Keratinocyte (primary cell): ENCODE results near the gene DNAJC12. TPM values are rescaled to one million over a fixed set of nuclear protein-coding genes. Genes with fewer than 3 reads are reported as not detected.

Source experiments
- DNase-seq: peaks from one replicate; pipeline ENCODE4 v3.0.0-alpha.2; 2011; ENCODE audit warnings: low read depth, missing footprints, low spot score
- FAIRE-seq: peaks from 2 replicates; lab custom pipeline; 2011; peaks lifted over from hg19 to GRCh38; lab: Jason Lieb, UNC
- H2AFZ ChIP-seq: 2 replicates; pipeline ENCODE4 v1.6.0; 2012; ENCODE audit warnings: low read length, control low read depth, inconsistent platforms; ENCODE audit not compliant: control insufficient read depth
- H3K27ac ChIP-seq: 2 replicates; pipeline ENCODE4 v1.5.1; 2011; ENCODE audit warnings: low read length; ENCODE audit not compliant: control insufficient read depth, insufficient read depth
- H3K27me3 ChIP-seq: 3 replicates; pipeline ENCODE4 v1.6.0; 2011; ENCODE audit warnings: low read length; ENCODE audit not compliant: control insufficient read depth, insufficient read depth; ENCODE audit errors: extremely low read depth
- H3K36me3 ChIP-seq, 2 experiments: 2 replicates in 1 of 2; 3 replicates in 1 of 2; pipeline ENCODE4 v1.5.1; 2011; ENCODE audit warnings: low read length in 2 of 2, mild to moderate bottlenecking in 1 of 2; ENCODE audit not compliant: control insufficient read depth in 2 of 2, insufficient read depth in 2 of 2; ENCODE audit errors: extremely low read depth in 1 of 2
- H3K4me1 ChIP-seq: 3 replicates; pipeline ENCODE4 v1.5.1; 2011; ENCODE audit warnings: low read length; ENCODE audit not compliant: control insufficient read depth, insufficient read depth; ENCODE audit errors: extremely low read depth
- H3K4me2 ChIP-seq: 3 replicates; pipeline ENCODE4 v1.6.0; 2011; ENCODE audit warnings: low read depth, low read length; ENCODE audit not compliant: control insufficient read depth, insufficient read depth; ENCODE audit errors: extremely low read depth
- H3K4me3 ChIP-seq, 3 experiments: fragments of 200-600 bp in 1 of 3; sonication (generic) in 1 of 3; 2 replicates in 2 of 3; 3 replicates in 1 of 3; pipeline ENCODE4 v1.5.1; 2011 to 2016; ENCODE audit warnings: low read length in 3 of 3, mild to moderate bottlenecking in 3 of 3, control low read depth in 2 of 3, inconsistent platforms in 1 of 3, low read depth in 1 of 3, mixed read lengths in 1 of 3, mixed run types in 1 of 3, moderate library complexity in 1 of 3; ENCODE audit not compliant: control insufficient read depth in 2 of 3, insufficient read depth in 2 of 3; ENCODE audit errors: extremely low read depth in 1 of 3
- H3K79me2 ChIP-seq: 2 replicates; pipeline ENCODE4 v1.6.0; 2012; ENCODE audit warnings: low read length; ENCODE audit not compliant: control insufficient read depth, insufficient read depth
- H3K9ac ChIP-seq: 3 replicates; pipeline ENCODE4 v1.6.0; 2011; ENCODE audit warnings: low read length; ENCODE audit not compliant: control insufficient read depth, insufficient read depth; ENCODE audit errors: extremely low read depth
- H3K9me1 ChIP-seq: 3 replicates; pipeline ENCODE4 v1.6.0; 2011; ENCODE audit warnings: low read length; ENCODE audit not compliant: control insufficient read depth, insufficient read depth; ENCODE audit errors: extremely low read depth
- H3K9me3 ChIP-seq: 2 replicates; pipeline ENCODE4 v1.5.1; 2012; ENCODE audit warnings: low read depth, low read length; ENCODE audit not compliant: control insufficient read depth
- H4K20me1 ChIP-seq: 3 replicates; pipeline ENCODE4 v1.6.0; 2011; ENCODE audit warnings: low read length; ENCODE audit not compliant: control insufficient read depth, insufficient read depth; ENCODE audit errors: extremely low read depth
- EZH2 ChIP-seq: IDR thresholded peaks from one replicate; pipeline ENCODE4 v1.6.1; 2012; ENCODE audit warnings: inconsistent platforms, mild to moderate bottlenecking, low read length, moderate library complexity
- dilution Hi-C: fragments of 300-500 bp; cut with MboI; formaldehyde crosslinking; loops from one replicate; pipeline ENCODE4 v1.7.0; 2020; ENCODE audit warnings: low sequenced_read_pairs; ENCODE audit not compliant: extremely low pct_ligation_motif_present
- polyA plus RNA-seq, 5 experiments: library from polyadenylated mRNA; depleted of rRNA in 3 of 5; stranded (reverse) in 3 of 5; stranded (forward) in 1 of 5; unstranded in 1 of 5; fragments of >200 nt; gene quantifications; 1 replicate in 1 of 5; 2 replicates in 3 of 5; 3 replicates in 1 of 5; pipeline versions ENCODE4 v1.2.1 to v1.2.3, GENCODE V29; 2011 to 2012; ENCODE audit warnings: missing spikeins in 2 of 5, low read depth in 1 of 5, low replicate concordance in 1 of 5
- small RNA-seq, 3 experiments: library from RNA; depleted of rRNA; stranded (forward); fragments of <200 nt; gene quantifications; one replicate each; pipeline ENCODE3, GENCODE V24; 2012; ENCODE audit warnings: low read depth in 3 of 3, low replicate concordance in 1 of 3; ENCODE audit not compliant: insufficient read length in 3 of 3
- TF ChIP-seq, protein P1 (sequence below), 3 experiments: IDR thresholded peaks in 1 of 3; conservative IDR thresholded peaks in 1 of 3; optimal IDR thresholded peaks in 1 of 3; 2 replicates in 2 of 3; 3 replicates in 1 of 3; pipeline versions ENCODE3 to v1.5.1; 2011; ENCODE audit warnings: low read length in 3 of 3, mild to moderate bottlenecking in 3 of 3, moderate library complexity in 2 of 3, control low read depth in 1 of 3, inconsistent platforms in 1 of 3; ENCODE audit not compliant: insufficient read depth in 2 of 3; ENCODE audit errors: extremely low read depth in 1 of 3

DNAJC12 gene
- polyA plus RNA-seq, 1 donor (not counting 4 experiments of a cell fraction or from before 2014, with no cell fraction given), result 0.31 TPM

DNA sequence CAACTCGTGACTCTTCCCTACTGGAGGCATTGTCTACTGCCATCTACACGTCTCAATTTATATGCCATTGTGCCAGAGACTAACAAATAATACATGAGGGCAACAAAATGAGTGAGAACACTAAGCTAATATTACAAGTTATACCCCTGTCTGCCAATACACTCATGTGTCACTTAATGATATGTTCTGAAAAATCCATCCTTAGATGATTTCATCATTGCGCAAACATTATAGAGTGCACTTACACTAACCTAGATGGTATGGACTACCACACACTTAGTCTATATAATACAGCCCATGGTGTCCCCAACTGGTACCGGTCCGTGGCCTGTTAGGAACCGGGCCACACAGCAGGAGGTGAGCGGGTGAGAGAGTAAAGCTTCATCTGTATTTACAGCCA lies 77.7 kb downstream of the DNAJC12 start:
- Histone ChIP-seq H3K27ac (no peak overlapping the region), H3K79me2 (no peaks in the 10 kb centered on the region), H3K27me3 (no peaks in the 10 kb centered on the region), H3K9me1 (no peaks in the 10 kb centered on the region), H3K4me3 (no peak overlapping the region), H3K36me3 (no peaks in the 10 kb centered on the region), H3K4me2 (no peak overlapping the region), H2AFZ (no peak overlapping the region), H3K4me1 (peaks cover 5% of the 10 kb centered on the region), H3K9me3 (no peaks in the 10 kb centered on the region), H4K20me1 (no peaks in the 10 kb centered on the region), H3K9ac (no peak overlapping the region)
- dilution Hi-C loops, result no loop called here
- DNase-seq, result no peak
- no peak for TF ChIP-seq EZH2
- TF ChIP-seq, protein P1, sequence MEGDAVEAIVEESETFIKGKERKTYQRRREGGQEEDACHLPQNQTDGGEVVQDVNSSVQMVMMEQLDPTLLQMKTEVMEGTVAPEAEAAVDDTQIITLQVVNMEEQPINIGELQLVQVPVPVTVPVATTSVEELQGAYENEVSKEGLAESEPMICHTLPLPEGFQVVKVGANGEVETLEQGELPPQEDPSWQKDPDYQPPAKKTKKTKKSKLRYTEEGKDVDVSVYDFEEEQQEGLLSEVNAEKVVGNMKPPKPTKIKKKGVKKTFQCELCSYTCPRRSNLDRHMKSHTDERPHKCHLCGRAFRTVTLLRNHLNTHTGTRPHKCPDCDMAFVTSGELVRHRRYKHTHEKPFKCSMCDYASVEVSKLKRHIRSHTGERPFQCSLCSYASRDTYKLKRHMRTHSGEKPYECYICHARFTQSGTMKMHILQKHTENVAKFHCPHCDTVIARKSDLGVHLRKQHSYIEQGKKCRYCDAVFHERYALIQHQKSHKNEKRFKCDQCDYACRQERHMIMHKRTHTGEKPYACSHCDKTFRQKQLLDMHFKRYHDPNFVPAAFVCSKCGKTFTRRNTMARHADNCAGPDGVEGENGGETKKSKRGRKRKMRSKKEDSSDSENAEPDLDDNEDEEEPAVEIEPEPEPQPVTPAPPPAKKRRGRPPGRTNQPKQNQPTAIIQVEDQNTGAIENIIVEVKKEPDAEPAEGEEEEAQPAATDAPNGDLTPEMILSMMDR (optimal IDR thresholded peaks at IDR 0.05 in 1 of 3, IDR thresholded peaks at IDR 0.05 in 1 of 3, conservative IDR thresholded peaks at IDR 0.05 in 1 of 3; ENCODE audit: extremely low read depth in 1 of 3, insufficient read depth in 2 of 3, low read length in 3 of 3), result no peak
- no peak for FAIRE-seq

Small RNAs within 50 kb of the gene (small RNA-seq; reads per million reads assigned to genes)
- gene RN7SL394P (0 reads per million in 3 experiments), gene RNU6-1250P (0 reads per million in 3 experiments), gene RNU6-523P (0 reads per million in 3 experiments)

Other genes with a start within 250 kb of the DNAJC12 start
- 0.01 to 0.09 TPM in 2 of 3 replicates, not detected in the other for gene CTNNA3, start 142.0 kb downstream of the DNAJC12 start, polyA plus RNA-seq
- 4.6 to 9.8 TPM (median 6.1 TPM) in 3 replicates for gene SIRT1, start 46.5 kb upstream of the DNAJC12 start, polyA plus RNA-seq
- gene HERC4, start 237.1 kb upstream of the DNAJC12 start, polyA plus RNA-seq, result 28.0 to 42.9 TPM (median 29.6 TPM) in 3 replicates